ENCODE results near the gene ARHGAP35. TPM values are rescaled to one million over a fixed set of nuclear protein-coding genes. Genes with fewer than 3 reads are reported as not detected.

Gene ARHGAP35
- total RNA-seq (9.0 TPM), polyA plus RNA-seq (8.8 TPM)
- long read RNA-seq, donor 1, full-length matches to known transcripts, result 1 of 1 reads
- long read RNA-seq, donor 1, partial matches to known transcripts, result 0 of 1 reads
- long read RNA-seq, donor 1, other reads (novel, unspliced or antisense), result 0 of 1 reads
- long read RNA-seq, donor 2, full-length matches to known transcripts, result 9 of 381 reads
- long read RNA-seq, donor 2, partial matches to known transcripts, result 348 of 381 reads
- long read RNA-seq, donor 2, other reads (novel, unspliced or antisense), result 24 of 381 reads
- long read RNA-seq, donor 3, full-length matches to known transcripts, result 5 of 5 reads
- long read RNA-seq, donor 3, partial matches to known transcripts, result 0 of 5 reads
- long read RNA-seq, donor 3, other reads (novel, unspliced or antisense), result 0 of 5 reads
- long read RNA-seq, donor 4, full-length matches to known transcripts, result 6 of 6 reads
- long read RNA-seq, donor 4, partial matches to known transcripts, result 0 of 6 reads
- long read RNA-seq, donor 4, other reads (novel, unspliced or antisense), result 0 of 6 reads
- long read RNA-seq, donor 5, full-length matches to known transcripts, result 9 of 9 reads
- long read RNA-seq, donor 5, partial matches to known transcripts, result 0 of 9 reads
- long read RNA-seq, donor 5, other reads (novel, unspliced or antisense), result 0 of 9 reads
- long read RNA-seq, donor 6, full-length matches to known transcripts, result 8 of 8 reads
- long read RNA-seq, donor 6, partial matches to known transcripts, result 0 of 8 reads
- long read RNA-seq, donor 6, other reads (novel, unspliced or antisense), result 0 of 8 reads
- long read RNA-seq, donor 7, partial matches to known transcripts, result 129 of 135 reads
- long read RNA-seq, donor 7, other reads (novel, unspliced or antisense), result 5 of 135 reads
- long read RNA-seq, donor 8, full-length matches to known transcripts, result 6 of 6 reads
- long read RNA-seq, donor 8, partial matches to known transcripts, result 0 of 6 reads
- long read RNA-seq, donor 8, other reads (novel, unspliced or antisense), result 0 of 6 reads
- long read RNA-seq, donor 9, full-length matches to known transcripts, result 2 of 2 reads
- long read RNA-seq, donor 9, partial matches to known transcripts, result 0 of 2 reads
- long read RNA-seq, donor 9, other reads (novel, unspliced or antisense), result 0 of 2 reads
- long read RNA-seq, donor 10, full-length matches to known transcripts, result 8 of 123 reads
- long read RNA-seq, donor 10, partial matches to known transcripts, result 115 of 123 reads
- long read RNA-seq, donor 10, other reads (novel, unspliced or antisense), result 0 of 123 reads

DNA sequence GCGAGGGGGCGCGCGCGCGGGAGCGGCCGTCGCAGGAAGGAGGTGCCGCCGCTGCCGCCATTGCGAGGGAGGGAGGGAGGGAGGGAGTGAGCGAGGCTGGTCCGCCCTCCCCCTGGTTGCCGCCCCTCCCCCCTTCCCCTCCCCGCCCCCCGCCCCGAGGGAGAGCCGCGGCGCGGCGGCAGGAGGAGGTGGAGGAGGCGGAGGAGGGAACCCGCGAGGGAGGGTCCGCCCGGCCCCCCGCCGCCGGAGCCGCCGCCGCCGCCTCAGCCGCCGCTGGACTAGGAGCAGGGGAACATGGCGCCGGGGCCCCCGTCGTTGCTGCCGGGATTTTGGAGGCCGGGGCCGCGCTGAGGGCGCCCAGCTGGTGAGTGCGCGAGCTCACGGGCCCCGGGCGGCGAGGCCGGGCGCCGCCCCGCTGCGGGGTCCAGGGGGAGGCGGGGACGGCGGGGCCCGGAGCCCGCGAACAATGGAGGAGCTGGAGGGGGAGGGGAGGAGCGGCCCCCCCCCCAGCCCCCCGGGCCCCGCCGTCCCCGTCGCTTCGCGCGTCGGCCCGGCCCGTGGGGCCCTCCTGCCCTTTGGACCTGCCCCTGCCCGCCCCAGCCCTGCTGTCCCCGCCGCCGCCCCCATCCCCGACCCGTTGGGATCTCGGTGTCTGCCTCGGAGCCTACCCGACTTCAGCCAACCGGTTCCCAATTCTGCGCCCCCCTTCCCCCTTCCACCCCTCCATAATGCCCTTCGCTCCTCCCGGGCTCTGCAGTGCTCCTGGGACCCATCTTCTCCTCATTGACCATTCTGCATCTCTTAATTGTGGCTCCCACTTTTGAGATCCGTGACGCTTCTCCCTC lies at the start of gene ARHGAP35:
Gene ARHGAP35, plus strand, starts transcription at position 152 of the 845 bp plus-strand sequence. CDS start 57,679 bp downstream, outside the sequence.
- Histone ChIP-seq H3K27me3 (ENCODE audit: control insufficient read depth in 2 of 2, insufficient read depth in 1 of 2, low read length in 1 of 2) (no peaks in the 10 kb centered on the region), H3K27ac (ENCODE audit: low read depth in 1 of 2, low read length in 1 of 2) (peak within 1 kb of the TSS; percentile 98 to 100), H3K36me3 (ENCODE audit: control insufficient read depth in 2 of 2, insufficient read depth in 2 of 2, low read length in 1 of 2) (no peaks in the 10 kb centered on the region), H3K4me3 (ENCODE audit: low read length in 2 of 2) (peak within 1 kb of the TSS; percentile 76), H3K9me3 (ENCODE audit: control insufficient read depth in 2 of 2, insufficient read depth in 1 of 2, low read length in 1 of 2) (peaks cover 0 to 3% of the 10 kb centered on the region in 2 donors), H3K4me1 (ENCODE audit: control insufficient read depth in 2 of 2, insufficient read depth in 2 of 2, low read length in 2 of 2) (peaks cover 22 to 45% of the 10 kb centered on the region in 2 donors)
- peak in 4 of 9 donors; percentile 77 to 94 (median 89) for DNase-seq (ENCODE audit: low read depth in 6 of 9, low spot score in 9 of 9)
- WGBS, result under 1% methylated on average over 81 of the region's 91 CpGs

DNA sequence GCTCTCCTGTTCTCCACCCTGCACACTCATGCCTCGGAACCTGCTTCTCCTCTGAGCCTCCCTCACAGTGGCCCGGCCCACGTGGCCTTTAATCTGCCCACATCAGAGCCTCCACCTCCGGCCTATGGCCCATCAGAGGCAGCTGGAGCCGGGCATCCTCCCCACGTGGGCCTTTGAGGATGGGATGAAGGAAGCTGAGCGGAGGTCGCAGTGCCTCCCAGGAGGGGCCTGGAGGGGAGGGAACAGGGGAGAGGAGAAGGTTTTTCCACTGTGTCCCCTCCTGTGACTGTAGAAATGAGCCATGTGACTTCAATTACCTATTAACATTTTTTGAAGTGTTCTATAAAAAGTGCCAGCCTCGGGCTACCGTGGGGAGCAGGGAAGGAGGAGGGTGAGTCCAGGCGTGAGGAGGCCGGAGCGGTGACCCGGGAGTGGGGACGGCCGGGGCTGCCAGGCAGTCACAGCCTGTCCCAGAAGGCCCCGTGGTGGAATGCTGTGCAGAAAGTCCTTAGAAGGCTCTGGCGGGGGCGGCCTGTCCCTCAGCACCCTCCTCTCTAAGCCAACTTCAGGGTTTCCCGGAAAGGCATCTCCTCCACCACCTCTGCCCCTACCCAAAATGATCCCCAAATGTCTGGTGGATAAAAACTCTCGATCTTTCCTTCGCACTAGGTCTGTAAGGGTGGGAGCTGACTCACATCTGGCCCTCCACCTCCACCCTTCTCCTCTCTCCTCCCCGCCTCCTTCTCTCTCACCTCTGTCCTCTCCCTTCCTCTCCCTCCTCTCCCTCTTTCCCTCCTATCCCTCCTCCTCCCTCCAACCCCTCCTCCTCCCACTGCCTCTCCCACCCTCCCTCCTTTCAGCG lies 47.6 kb upstream of the ARHGAP35 start:
- WGBS, result 92% methylated on average over 24 of the region's 24 CpGs
- Histone ChIP-seq H3K27me3 (ENCODE audit: control insufficient read depth in 2 of 2, insufficient read depth in 1 of 2, low read length in 1 of 2) (no peaks in the 10 kb centered on the region), H3K36me3 (ENCODE audit: control insufficient read depth in 2 of 2, insufficient read depth in 2 of 2, low read length in 1 of 2) (no peaks in the 10 kb centered on the region), H3K27ac (ENCODE audit: low read depth in 1 of 2, low read length in 1 of 2) (no peak overlapping the region), H3K9me3 (ENCODE audit: control insufficient read depth in 2 of 2, insufficient read depth in 1 of 2, low read length in 1 of 2) (peaks cover 0 to 5% of the 10 kb centered on the region in 2 donors), H3K4me3 (ENCODE audit: low read length in 2 of 2) (no peak overlapping the region), H3K4me1 (ENCODE audit: control insufficient read depth in 2 of 2, insufficient read depth in 2 of 2, low read length in 2 of 2) (peaks cover 2 to 30% of the 10 kb centered on the region in 2 donors)
- peak in 1 of 9 donors; percentile 25 for DNase-seq (ENCODE audit: low read depth in 6 of 9, low spot score in 9 of 9)

DNA sequence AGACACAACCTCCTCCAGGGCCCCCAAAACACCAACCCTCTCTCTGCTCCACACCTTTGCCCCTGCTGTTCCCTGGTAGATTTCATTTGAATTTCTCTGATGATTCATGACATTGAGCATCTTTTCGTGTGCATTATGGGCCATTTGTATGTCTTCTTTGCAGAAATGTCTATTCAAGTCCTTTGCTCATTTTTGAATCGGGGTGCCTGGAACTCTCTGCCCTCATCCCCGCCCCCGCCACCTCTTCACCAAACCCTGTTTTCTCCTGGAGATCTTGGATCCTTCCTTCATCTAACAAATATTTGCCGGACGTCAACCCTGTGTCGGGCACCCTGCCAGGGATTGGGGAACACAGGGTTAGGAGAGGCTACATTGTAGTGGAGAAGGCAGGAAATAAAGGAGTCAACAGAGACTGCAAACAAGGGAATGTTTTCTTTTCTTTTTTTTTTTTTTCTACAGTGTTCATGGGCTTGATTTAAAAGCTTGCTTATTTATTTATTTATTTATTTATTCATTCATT lies 46.9 kb upstream of the ARHGAP35 start:
- H3K27ac ChIP-seq (ENCODE audit: low read depth in 1 of 2, low read length in 1 of 2), result no peak overlapping the region
- H3K4me3 ChIP-seq (ENCODE audit: low read length in 2 of 2), result no peak overlapping the region
- no peak for DNase-seq (ENCODE audit: low read depth in 6 of 9, low spot score in 9 of 9)
- 95% methylated on average over 7 of the region's 7 CpGs for WGBS
- peaks cover 2 to 30% of the 10 kb centered on the region in 2 donors for H3K4me1 ChIP-seq (ENCODE audit: control insufficient read depth in 2 of 2, insufficient read depth in 2 of 2, low read length in 2 of 2)
- H3K27me3 ChIP-seq (ENCODE audit: control insufficient read depth in 2 of 2, insufficient read depth in 1 of 2, low read length in 1 of 2), result no peaks in the 10 kb centered on the region
- H3K9me3 ChIP-seq (ENCODE audit: control insufficient read depth in 2 of 2, insufficient read depth in 1 of 2, low read length in 1 of 2), result peaks cover 0 to 7% of the 10 kb centered on the region in 2 donors
- no peaks in the 10 kb centered on the region for H3K36me3 ChIP-seq (ENCODE audit: control insufficient read depth in 2 of 2, insufficient read depth in 2 of 2, low read length in 1 of 2)

DNA sequence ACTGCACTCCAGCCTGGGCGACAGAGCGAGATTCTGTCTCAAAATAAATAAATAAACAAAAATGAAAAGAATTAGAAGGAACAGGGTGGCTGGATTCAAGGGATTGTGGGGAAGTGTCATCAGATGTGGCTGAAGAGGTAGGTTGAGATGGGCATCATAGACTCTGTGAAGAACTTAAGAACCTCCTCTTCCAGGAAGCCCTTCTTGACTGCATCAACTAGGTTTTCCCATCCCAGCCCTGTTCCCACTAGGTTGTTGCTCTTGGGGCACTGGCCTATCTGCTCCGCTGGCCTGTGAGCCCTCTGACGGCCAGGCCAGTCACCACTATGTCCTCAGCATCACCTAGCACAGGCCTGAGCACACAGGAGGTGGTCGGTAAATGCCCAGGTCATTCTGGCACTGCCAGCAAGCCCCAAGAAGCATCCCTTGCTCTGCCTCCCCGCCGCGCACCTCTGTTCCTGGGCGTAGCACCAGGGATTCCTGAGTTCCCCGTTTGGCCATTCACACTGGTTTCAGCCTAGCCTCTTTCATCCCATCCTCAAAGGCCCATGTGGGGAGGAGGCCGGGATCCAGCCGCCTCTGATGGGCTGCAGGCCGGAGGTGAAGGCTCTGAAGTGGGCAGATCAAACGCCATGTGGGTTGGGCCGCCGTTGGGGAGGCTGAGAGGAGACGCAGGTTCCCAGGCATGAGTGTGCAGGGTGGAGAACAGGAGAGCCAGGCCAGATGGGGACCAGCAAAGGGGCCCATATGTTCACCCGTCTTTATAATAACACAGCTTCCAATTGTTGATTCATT lies 44.8 kb upstream of the ARHGAP35 start:
- Histone ChIP-seq H3K4me1 (ENCODE audit: control insufficient read depth in 2 of 2, insufficient read depth in 2 of 2, low read length in 2 of 2) (peaks cover 14 to 51% of the 10 kb centered on the region in 2 donors), H3K4me3 (ENCODE audit: low read length in 2 of 2) (no peak overlapping the region), H3K27ac (ENCODE audit: low read depth in 1 of 2, low read length in 1 of 2) (no peak overlapping the region), H3K9me3 (ENCODE audit: control insufficient read depth in 2 of 2, insufficient read depth in 1 of 2, low read length in 1 of 2) (peaks cover 0 to 10% of the 10 kb centered on the region in 2 donors), H3K36me3 (ENCODE audit: control insufficient read depth in 2 of 2, insufficient read depth in 2 of 2, low read length in 1 of 2) (no peaks in the 10 kb centered on the region), H3K27me3 (ENCODE audit: control insufficient read depth in 2 of 2, insufficient read depth in 1 of 2, low read length in 1 of 2) (no peaks in the 10 kb centered on the region)
- DNase-seq (ENCODE audit: low read depth in 6 of 9, low spot score in 9 of 9), result peak in 1 of 9 donors; percentile 24
- WGBS, result 76% methylated on average over 18 of the region's 18 CpGs

DNA sequence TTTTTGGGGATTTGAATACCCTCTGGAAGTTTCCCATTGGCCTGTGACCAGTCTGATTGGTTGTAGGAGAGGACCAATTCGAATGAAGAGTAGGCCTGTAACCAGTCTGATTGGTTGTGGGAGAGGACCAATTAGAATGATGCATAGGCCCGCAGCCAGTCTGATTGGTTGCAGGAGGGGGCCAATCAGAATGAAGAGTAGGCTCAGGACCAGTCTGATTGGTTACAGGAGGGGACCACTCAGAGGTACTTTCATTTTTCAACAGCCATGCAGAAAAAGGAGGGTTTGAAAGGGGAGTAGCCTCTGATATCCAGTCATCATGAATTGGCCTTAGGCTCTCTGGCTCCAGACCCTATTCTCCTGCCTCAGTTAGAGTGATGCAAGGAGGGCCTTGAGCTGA lies 42.0 kb upstream of the ARHGAP35 start:
- Histone ChIP-seq H3K9me3 (ENCODE audit: control insufficient read depth in 2 of 2, insufficient read depth in 1 of 2, low read length in 1 of 2) (peaks cover 0 to 8% of the 10 kb centered on the region in 2 donors), H3K27me3 (ENCODE audit: control insufficient read depth in 2 of 2, insufficient read depth in 1 of 2, low read length in 1 of 2) (no peaks in the 10 kb centered on the region), H3K4me1 (ENCODE audit: control insufficient read depth in 2 of 2, insufficient read depth in 2 of 2, low read length in 2 of 2) (peaks cover 28 to 65% of the 10 kb centered on the region in 2 donors), H3K4me3 (ENCODE audit: low read length in 2 of 2) (no peak overlapping the region), H3K36me3 (ENCODE audit: control insufficient read depth in 2 of 2, insufficient read depth in 2 of 2, low read length in 1 of 2) (no peaks in the 10 kb centered on the region), H3K27ac (ENCODE audit: low read depth in 1 of 2, low read length in 1 of 2) (no peak overlapping the region)
- no peak for DNase-seq (ENCODE audit: low read depth in 6 of 9, low spot score in 9 of 9)
- 94% methylated on average over 2 of the region's 2 CpGs for WGBS

DNA sequence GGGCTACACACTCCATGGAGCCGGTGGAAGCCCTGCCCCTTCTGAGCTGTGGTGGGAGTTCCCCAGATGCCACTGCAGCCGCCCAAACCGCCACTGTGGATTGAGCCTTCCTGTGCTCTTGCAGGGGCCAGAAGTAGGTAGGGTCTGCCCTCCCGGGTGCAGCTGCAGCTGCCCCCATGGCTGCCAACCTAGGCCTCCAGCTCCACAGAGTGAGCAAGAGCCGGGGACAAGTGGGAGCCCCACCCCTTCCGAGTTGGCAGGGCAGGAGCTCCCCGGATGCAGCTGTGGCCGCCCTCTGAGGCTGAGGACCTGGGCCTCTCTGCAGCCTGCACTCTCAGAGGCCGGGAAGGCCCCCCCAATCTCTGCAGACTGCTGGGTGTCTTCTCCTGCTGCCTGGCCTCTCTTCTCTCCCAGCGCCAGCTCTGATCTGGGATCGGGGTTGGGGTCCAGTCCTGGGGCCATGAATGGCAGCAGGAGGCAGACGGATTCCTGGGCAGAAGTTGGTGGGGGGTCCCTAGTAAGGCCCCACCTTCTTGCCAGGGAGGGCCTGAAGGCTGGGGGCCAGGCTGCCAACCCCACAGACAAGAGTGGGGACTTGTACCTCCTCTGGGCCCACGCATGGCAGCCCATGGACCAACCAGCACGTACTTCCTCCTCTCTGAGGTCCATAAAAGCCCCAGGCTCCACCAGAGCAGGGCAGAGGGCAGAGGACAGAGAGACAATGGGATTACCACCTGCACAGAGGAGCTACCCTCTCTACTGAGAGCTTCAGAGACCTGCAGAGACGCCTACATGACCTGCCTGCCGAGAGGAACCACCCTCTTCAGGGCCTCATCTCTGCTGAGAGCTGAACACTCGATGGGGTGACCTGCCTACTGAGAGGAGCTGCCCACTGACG lies 39.0 kb upstream of the ARHGAP35 start:
- peak; percentile 50 to 94 (median 75) for DNase-seq (ENCODE audit: low read depth in 6 of 9, low spot score in 9 of 9)
- Histone ChIP-seq H3K27me3 (ENCODE audit: control insufficient read depth in 2 of 2, insufficient read depth in 1 of 2, low read length in 1 of 2) (no peaks in the 10 kb centered on the region), H3K4me1 (ENCODE audit: control insufficient read depth in 2 of 2, insufficient read depth in 2 of 2, low read length in 2 of 2) (peaks cover 30 to 65% of the 10 kb centered on the region in 2 donors), H3K27ac (ENCODE audit: low read depth in 1 of 2, low read length in 1 of 2) (peak overlapping the region; percentile 98 to 100), H3K9me3 (ENCODE audit: control insufficient read depth in 2 of 2, insufficient read depth in 1 of 2, low read length in 1 of 2) (peaks cover 0 to 8% of the 10 kb centered on the region in 2 donors), H3K4me3 (ENCODE audit: low read length in 2 of 2) (peak overlapping the region; percentile 4 to 12), H3K36me3 (ENCODE audit: control insufficient read depth in 2 of 2, insufficient read depth in 2 of 2, low read length in 1 of 2) (no peaks in the 10 kb centered on the region)
- WGBS, result 17% methylated on average over 18 of the region's 18 CpGs
